Epidermal melanocyte (primary cell): Measurements from ENCODE around the gene CCL27.

Source experiments
- DNase-seq: peaks from one replicate; pipeline ENCODE4 v3.0.0; 2011; ENCODE audit warnings: low spot score; ENCODE audit not compliant: insufficient read length

The CCL27 gene

GRCh38 chr9:34662526-34663302, at the start of gene CCL27:
TSS of gene CCL27 (minus strand) at chr9:34662657. CDS start at chr9:34662633, 24 bp downstream.
- no peak for DNase-seq

- DNase-seq: no peak
Observed at GRCh38 chr9:34712140-34712539, 49.7 kb upstream of the CCL27 start.

- DNase-seq: no peak
Observed at GRCh38 chr9:34710023-34710422, 47.6 kb upstream of the CCL27 start, which contains the start of gene CCL21. TSS of gene CCL21 (minus strand) at chr9:34710136. CDS start at chr9:34710066, 70 bp downstream.

- no peak for DNase-seq
Observed at GRCh38 chr9:34709196-34709978, 46.9 kb upstream of the CCL27 start.

- DNase-seq: no peak
Observed at GRCh38 chr9:34707130-34707529, 44.7 kb upstream of the CCL27 start.

GRCh38 chr9:34701769-34702736, 39.6 kb upstream of the CCL27 start:
- peak; percentile 95 for DNase-seq

- peak; percentile 67 for DNase-seq
Observed at GRCh38 chr9:34701023-34701768, 38.7 kb upstream of the CCL27 start.

GRCh38 chr9:34694811-34695210, 32.4 kb upstream of the CCL27 start:
- DNase-seq: no peak

- DNase-seq: no peak
Observed at GRCh38 chr9:34693560-34693959, 31.1 kb upstream of the CCL27 start.

GRCh38 chr9:34691936-34692315, 29.5 kb upstream of the CCL27 start:
- no peak for DNase-seq

GRCh38 chr9:34690983-34691935, 28.8 kb upstream of the CCL27 start, which contains the start of gene CCL19:
TSS of gene CCL19 (minus strand) at chr9:34691276. CDS start at chr9:34691139, 137 bp downstream.
- DNase-seq: no peak

GRCh38 chr9:34689512-34689911, 27.1 kb upstream of the CCL27 start:
- DNase-seq: no peak

- no peak for DNase-seq
Observed at GRCh38 chr9:34689116-34689470, 26.6 kb upstream of the CCL27 start.

- no peak for DNase-seq
Observed at GRCh38 chr9:34688329-34689115, 26.1 kb upstream of the CCL27 start.

- DNase-seq: no peak
Observed at GRCh38 chr9:34687276-34688030, 25.0 kb upstream of the CCL27 start.

- no peak for DNase-seq
Observed at GRCh38 chr9:34686732-34687131, 24.3 kb upstream of the CCL27 start.

GRCh38 chr9:34686231-34686630, 23.8 kb upstream of the CCL27 start:
- no peak for DNase-seq

- DNase-seq: no peak
Observed at GRCh38 chr9:34685591-34685990, 23.1 kb upstream of the CCL27 start.
